Measurements from ENCODE around the gene HHIPL1.

Gene HHIPL1

DNA sequence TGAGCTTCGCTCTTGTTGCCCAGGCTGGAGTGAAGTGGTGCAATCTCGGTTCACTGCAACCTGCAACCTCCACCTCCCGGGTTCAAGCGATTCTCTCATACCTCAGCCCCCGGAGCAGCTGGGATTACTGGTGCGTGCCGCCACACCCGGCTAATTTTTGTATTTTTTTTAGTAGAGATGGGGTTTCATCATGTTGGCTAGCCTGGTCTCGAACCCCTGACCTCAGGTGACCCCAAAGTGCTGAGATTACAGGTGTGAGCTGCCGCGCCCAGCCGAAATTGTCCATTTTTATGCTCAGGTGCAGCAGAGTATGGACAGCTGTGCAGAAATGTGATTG, 20.0 kb downstream of the HHIPL1 start:
- no peak for DNase-seq
- TF ChIP-seq POLR2A (IDR thresholded peaks at IDR 0.05; ENCODE audit: low read length), result no peak
- TF ChIP-seq GATA1 (IDR thresholded peaks at IDR 0.05; ENCODE audit: low read depth, low read length), result no peak

DNA sequence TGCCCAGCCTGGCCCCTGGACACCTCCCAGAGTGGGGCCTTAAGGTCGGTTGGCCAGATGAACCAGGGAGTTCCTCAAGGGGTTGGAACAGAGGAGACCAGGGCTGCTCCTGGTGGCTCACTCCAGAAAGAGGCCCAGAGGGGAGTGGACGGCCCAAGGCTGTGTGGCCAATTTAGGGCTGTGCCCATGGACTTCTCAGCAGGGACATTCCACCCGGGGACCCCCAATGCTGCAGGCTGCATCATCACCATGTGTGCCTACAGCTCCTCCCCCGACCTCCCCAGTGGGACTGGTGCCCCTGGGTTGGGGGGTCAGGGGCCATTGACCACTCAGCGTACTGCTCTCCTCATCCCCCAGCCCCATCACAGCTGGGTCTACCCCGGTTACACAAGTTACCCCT, 21.6 kb downstream of the HHIPL1 start:
- DNase-seq, result no peak
- TF ChIP-seq POLR2A (IDR thresholded peaks at IDR 0.05; ENCODE audit: low read length) (no peak), GATA1 (IDR thresholded peaks at IDR 0.05; ENCODE audit: low read depth, low read length) (no peak)

DNA sequence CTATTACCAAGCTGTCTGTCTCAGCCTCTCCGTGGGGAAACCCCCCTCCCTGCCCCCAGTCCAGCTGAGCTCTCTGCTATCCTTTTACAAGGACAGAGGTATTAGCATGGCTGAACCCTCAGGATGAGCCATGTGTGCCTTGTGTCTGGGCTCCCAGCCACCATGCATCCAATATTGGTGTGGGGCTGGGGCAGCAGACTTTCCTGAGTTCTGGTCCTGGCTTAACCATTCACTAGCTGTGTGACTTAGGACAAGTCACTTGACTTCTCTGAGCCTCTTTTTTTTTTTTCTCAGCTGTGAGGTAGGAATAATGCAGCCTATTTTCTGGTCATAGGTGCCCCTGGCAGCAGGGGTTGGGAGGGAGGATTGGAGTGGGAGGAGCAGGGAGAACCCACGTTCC, 22.1 kb downstream of the HHIPL1 start:
- no peak for DNase-seq
- no peak for TF ChIP-seq POLR2A (IDR thresholded peaks at IDR 0.05; ENCODE audit: low read length)
- no peak for TF ChIP-seq GATA1 (IDR thresholded peaks at IDR 0.05; ENCODE audit: low read depth, low read length)

DNA sequence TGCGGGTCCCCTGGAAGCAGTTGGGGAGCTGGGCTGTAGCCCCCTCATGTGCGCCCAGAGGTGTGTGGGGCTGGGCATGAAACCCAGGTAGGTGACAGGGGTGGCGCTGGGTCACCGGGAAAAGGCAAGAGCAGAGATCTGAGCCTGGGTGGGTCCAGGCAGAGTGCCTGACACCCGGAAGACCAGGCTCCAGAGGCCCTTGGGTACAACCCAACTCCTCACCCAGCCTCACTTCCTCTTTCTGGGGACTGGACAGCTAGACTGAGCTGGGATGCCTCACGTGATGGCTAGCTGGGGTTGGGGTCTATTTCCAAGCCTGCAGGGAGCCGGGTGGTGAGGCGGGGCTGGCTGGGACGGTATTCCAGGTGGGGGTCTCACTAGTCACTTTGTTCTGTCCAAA, 22.9 kb downstream of the HHIPL1 start:
- no peak for DNase-seq
- no peak for TF ChIP-seq GATA1 (IDR thresholded peaks at IDR 0.05; ENCODE audit: low read depth, low read length)
- no peak for TF ChIP-seq POLR2A (IDR thresholded peaks at IDR 0.05; ENCODE audit: low read length)

DNA sequence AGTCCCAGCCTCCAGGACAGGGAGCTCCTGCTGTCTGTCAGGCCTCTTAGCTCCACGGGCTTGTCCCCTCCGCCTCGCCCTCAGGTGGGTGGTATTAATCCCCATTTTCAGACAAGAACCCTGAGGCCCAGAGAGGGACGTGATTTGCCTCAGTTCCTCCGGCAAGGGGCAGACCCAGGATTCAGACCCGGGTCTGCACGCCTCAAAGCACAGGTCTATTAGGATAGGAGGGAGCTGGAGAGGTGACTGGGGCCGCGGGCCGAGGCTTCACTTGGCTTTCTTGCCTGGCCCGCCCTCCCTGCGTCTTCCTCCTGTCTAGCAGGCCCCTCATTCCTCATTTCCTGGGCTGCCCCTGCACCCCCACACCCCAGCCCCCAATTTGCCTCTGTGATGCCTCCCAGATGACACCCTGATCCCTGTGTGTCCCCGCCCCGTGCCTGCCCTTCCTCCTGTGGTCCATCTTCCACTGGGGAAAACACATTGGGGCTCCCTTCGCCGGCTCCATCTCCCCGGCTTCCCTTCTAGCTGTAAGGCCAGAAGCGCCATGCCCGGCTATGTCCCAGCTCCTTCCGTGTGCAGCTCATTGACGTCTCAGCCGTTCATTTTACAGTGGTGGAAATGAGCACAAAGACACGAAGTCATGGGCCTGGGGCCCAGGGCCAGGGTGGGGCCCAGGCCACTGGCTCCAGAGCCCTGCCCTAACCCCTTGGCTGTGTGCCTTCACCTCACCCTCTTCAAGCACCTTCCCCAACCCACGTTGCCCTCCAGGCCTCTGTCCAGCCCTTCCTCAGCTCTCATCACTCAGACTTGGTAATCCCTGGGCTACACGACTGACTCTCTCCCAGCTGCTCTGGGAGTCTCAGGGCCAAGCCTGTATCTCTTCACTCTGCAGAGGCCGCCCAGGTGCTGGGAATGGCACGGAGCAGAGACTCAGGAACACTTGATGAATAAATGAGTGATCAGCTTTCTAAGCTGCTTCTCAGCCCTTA, 23.7 kb downstream of the HHIPL1 start:
- no peak for DNase-seq
- TF ChIP-seq POLR2A (IDR thresholded peaks at IDR 0.05; ENCODE audit: low read length) (no peak), GATA1 (IDR thresholded peaks at IDR 0.05; ENCODE audit: low read depth, low read length) (no peak)

DNA sequence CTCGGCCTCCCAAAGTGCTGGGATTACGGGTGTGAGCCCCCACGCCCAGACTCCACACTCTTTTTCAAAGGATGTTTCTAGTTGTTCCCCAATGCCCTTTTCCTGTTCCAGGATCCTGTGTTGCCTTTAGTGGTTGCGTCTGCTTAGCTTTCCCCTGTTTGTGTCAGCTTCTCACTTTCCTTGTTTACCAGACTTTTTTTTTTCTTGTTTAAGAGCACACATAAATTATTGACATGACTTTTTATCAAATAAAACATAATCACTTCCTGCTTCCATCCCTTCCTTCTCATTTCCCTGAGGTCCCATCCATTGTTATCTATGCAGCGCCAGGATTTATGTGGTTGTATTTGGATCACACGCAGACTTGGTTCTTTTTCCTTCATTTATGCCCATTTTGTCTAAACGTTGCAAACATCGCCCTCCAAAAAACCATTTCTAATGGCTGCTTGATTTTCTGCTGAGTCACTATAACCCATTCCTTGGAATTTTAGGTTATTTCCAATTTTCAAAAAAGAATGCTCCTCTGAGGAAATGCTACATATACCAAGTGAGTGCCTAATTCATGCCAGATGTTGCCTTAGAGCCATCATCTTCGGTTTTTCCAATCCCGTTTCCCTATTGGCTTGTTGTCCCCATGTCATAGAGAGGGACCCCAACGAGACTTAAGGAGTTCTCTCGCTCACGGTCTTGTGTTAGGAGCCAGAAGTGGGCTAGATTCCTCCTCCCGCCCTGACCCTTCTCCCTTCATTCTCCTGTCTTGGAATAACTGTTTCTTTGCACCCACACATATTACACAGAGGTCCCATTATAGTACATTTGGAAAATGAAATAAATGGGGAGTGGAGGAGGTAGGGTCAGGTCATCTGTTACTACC, 25.7 kb downstream of the HHIPL1 start:
- TF ChIP-seq POLR2A (IDR thresholded peaks at IDR 0.05; ENCODE audit: low read length), result no peak
- no peak for TF ChIP-seq GATA1 (IDR thresholded peaks at IDR 0.05; ENCODE audit: low read depth, low read length)
- no peak for DNase-seq

DNA sequence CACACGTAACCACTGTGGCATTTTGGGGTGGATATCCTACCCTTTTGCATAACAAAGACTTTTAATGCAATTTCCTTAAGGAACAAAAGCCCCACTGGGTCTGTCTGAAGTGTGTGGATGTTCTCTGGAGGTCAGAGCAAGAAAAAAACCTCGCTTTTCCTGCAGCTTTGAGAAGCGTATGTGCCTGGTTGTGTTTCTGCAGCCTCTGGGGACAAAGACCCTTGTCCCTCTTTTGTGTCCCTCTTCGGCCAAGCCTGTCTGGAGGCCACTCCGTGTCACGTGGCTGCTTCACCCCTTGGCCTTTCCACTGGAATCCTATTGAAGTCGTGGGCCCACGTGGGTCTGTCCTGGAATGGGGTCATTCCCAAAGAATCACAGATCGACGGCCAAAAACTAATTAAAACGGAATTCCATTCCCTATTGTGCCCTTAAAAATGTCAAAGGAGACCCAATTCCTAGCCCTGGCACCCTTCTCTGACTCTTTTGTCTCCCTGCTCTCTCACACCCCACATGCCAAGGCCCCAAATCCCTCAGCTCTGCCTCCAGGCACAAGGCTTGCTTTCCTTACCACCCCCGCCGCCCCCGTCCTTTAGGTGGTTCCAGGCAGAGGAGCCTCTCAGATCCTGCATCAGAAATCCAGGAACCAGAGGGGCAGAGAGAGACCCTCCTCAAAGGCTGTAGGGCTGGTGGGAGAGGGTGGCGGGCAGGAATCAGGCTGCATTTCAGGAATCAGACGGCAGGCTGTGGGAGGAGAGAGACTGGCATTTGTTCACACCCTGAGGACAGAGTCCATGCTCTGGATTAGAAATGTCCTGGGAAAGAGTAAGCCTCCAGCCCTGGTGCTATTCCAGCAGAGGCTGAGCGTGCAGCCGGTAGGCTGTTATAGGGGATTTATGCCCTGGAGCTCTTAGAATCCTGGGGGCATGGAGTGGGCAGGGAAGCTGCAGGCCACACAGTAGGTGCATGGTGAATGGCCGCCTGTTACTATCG, 26.6 kb downstream of the HHIPL1 start:
- no peak for DNase-seq
- TF ChIP-seq GATA1 (IDR thresholded peaks at IDR 0.05; ENCODE audit: low read depth, low read length) (no peak), POLR2A (IDR thresholded peaks at IDR 0.05; ENCODE audit: low read length) (no peak)

DNA sequence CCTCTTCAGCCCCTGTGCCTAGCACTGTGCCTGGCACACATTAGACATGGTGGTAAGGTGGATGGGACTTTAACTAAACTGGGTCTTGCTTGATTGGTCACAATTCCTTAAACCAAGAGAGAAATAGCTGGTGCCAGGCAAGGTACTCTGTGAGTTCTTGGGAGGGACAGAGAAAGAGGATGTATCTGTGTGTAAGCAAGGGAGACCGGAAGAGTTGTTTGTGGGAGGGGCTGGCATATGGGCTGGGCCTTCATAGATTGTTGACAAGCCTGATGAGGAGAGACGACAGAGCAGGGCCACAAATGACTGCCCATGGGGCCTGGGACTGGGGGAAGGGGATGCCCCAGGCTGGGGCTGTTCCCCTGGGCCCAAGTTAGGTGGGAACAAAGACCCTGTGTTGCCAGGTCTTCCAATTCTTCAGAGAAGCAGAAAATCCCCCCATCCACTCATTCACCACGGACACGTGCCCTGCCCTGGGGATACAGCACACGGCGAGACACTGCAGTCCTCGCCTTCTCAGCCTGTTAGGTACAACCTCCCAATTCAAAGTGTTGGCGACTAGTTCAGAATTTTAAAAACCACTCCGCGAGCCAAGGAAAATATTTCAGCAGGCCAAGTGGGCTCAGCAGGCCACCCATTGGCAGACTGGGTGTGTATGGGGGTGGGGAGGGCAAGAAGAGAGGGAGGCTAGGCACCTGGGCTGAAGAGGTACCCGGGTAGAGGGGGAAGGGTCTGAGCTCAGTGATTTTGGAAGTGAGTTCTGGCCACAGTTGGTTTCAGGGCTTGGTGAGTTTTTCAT, 27.8 kb downstream of the HHIPL1 start:
- DNase-seq, result no peak
- TF ChIP-seq POLR2A (IDR thresholded peaks at IDR 0.05; ENCODE audit: low read length) (no peak), GATA1 (IDR thresholded peaks at IDR 0.05; ENCODE audit: low read depth, low read length) (no peak)

DNA sequence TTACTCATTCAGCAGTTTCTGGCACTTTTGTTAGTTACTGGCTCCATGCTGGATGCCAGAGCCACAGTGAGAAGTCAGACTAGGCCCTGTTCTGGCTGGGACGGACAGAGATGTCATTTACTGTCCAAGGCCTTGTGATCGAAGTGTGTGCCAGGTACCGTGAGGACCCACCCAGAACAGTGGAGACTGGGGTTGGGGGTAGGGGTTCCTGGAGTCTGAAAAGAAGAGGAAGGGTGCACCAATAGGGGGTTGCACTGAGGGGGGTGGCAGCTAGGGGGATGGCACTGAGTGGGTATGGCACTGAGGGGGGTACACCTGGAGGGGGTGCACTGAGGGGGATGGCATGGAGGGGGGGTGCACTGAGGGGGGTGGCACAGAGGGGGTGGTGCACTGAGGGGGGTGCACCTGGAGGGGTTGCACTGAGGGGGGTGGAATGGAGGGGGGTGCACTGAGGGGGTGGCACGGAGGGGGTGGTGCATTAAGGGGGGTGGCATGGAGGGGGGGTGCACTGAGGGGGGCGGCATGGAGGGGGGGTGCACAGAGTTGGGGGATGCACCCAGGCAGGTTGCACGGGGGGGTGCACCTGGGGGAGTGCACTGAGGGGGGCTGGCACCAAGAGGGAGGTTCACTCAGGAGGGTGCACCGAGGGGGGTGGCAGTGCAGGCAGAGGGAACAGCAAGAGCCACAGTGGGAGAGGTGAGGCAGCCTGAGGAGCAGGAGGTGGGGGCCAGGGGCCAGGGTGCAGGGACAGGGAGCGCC, 28.6 kb downstream of the HHIPL1 start:
- DNase-seq, result no peak
- TF ChIP-seq POLR2A (IDR thresholded peaks at IDR 0.05; ENCODE audit: low read length) (no peak), GATA1 (IDR thresholded peaks at IDR 0.05; ENCODE audit: low read depth, low read length) (no peak)

DNA sequence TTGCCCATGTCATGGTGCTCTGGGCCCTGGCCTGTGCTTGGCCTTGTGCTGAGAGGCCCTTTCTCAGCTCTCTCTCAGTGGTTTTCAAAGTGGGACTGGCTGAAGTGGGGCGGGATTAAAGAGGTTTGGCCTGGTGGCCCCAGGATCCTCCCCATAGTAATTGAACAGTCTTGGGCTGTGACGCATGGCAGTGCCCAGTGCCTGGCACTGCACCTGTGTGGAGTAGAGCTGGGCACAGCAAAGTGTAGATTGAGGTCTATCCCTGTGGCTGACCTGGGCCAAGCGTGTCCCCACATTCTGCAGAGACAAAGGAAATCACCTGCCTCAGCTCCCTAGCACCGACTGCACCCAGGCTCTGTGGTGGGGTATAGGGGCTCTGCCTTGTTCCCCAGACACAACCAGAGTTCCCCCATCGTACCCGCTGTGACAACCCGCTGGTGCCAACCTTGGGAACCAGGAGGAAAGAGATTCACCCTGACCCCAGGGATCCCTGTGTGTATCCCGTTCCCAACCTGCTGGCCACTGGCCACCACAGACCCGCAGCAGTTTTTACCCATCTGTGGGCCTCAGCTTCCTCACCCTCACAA, 29.2 kb downstream of the HHIPL1 start:
- DNase-seq, result no peak
- TF ChIP-seq GATA1 (IDR thresholded peaks at IDR 0.05; ENCODE audit: low read depth, low read length) (no peak), POLR2A (IDR thresholded peaks at IDR 0.05; ENCODE audit: low read length) (no peak)

DNA sequence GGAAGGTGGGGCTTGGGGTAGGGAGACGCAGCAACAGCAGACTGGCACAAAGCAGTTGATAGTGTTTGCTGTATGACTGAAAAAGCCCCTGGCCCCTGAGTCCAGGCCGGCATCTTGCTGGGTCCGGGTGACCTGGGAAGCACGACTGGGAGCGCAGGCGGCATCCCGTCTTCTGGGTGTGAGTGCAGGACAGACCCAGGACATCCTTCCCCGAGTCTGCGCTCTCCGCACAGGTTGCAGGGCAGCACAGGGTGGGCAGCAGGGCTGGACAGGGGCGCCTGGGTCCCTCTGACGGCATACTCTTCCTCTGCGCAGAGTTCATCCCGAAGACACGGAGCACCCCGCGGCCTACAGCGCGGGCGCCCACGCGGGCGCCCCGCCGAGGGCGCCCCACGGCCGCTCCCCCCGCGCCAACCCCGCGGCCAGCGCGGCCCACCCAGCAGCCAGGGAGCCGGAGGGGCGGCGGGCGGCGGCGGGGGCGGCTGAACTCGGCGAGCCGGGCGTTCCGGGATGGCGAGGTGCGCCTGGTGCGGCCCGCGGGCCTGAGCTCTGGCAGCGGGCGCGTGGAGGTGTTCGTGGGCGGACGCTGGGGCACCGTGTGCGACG, 29.9 kb downstream of the HHIPL1 start:
- DNase-seq, result no peak
- TF ChIP-seq POLR2A (IDR thresholded peaks at IDR 0.05; ENCODE audit: low read length) (no peak), GATA1 (IDR thresholded peaks at IDR 0.05; ENCODE audit: low read depth, low read length) (no peak)

Measured in erythroblast (primary cell).